Measurements from ENCODE around the gene NSUN6. TPM values are rescaled to one million over a fixed set of nuclear protein-coding genes. Genes with fewer than 3 reads are reported as not detected.

NSUN6 gene
- polyA plus RNA-seq, 3 donors, result 17.6 to 39.6 (median 33.2) TPM

DNA sequence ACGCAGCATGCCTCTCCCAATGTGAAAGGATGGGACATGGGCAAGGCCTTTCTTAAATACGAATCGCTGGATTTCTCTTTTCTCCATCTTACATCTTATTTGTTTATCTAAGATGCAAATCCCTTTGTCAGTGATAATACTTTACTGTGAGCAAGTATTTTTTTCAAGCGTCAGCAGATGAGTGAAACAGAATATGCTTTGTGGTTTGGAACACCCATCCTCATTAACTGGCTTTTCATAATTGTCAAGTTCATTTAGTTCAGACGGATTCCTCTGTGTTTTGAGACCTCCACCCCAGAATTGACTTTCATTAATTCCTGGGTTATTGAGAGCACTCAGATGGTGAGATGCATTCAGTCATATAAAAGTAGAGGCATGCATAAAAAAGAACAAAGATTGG lies 149.8 kb downstream of the NSUN6 start:
- DNase-seq, result no peak

DNA sequence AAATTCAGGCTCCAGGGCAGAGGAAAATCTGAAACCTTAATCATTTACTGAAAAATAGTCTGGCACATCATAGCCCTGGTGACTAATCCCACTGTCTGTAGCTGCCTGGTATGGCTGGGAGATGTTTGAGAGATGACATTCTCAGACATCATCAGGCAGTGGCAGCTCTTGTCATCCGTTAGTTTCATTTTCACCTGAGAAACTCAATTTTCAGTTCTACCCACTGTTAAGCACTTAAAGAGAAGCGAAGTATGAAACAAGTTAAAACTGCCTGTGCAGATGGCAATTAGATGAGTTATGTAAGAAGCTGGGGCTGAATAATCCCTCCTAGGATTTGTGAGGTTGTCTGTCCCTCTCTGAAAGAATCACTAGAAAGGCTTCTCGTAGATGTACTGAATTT lies 150.2 kb downstream of the NSUN6 start:
- DNase-seq, result no peak

DNA sequence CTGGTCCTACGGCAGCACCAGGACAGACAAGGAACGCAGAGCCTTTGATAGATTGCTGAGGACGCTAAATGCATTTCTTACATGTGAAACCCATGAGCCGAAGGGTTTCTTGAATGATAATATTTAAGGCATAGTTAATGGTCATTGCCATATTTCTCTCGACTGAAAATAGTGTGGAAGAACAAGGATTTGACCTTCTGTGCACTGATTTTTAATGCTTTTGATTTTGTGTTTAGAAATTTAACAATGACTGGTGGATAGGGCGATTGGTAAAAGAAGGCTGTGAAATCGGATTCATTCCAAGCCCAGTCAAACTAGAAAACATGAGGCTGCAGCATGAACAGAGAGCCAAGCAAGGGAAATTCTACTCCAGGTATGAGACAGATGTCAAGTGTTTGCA lies 150.8 kb downstream of the NSUN6 start:
- no peak for DNase-seq

DNA sequence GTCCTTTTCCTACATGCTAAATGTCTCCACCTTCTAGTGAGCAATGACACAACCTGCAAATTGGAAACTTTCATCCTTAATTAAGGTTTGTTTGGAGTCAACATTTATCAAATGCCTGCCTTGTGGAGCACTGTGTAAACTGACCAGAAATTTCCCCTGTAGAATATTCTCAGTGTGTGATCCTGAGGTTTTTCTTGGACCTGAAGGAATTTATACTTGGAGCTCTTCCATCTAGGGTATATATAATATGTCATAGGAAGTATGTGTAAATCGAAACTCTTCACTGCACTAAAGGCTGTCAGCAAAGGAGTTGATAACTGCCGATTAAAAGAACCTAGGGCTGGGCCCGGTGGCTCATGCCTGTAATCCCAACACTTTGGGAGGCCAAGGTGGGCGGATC lies 152.4 kb downstream of the NSUN6 start:
- no peak for DNase-seq

DNA sequence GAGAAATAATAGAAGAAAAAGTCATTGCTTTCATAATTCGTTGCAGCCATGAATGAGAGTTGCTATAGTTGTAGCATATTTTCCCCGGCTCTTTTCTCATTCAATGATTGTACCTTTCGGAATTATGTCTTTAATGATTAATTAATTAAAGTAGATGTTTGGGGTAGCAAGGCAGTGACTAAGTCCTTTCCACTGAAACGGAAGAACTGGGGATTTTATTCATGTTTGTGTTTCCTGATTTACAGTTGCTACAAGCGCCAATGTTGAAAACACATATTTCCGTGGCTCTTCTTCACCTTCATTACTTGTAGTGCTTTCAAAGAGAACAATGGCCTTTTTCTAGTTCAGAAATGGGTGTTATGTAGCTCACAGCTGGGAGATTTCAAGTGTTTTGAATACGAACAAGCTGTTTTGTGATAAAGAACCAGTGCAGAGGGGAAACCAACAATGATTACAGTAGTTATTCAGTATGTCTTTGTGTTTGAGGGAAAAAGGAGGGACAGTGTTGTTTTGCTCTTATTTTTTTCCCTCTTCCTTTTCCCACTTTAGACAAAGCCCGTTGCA lies 153.5 kb downstream of the NSUN6 start:
- DNase-seq, result peak; percentile 31

Other genes with a start within 250 kb of the NSUN6 start
- 10 to 100 TPM; 35.3 to 40.7 (median 39.5) TPM for gene ARL5B, start 7.8 kb upstream of the NSUN6 start, polyA plus RNA-seq (ENCODE audit: insufficient read length in 3 of 3)